Adrenal gland (tissue), 5 donors: ENCODE results near the gene EXD1.

ENCODE experiments used
- POLR2A ChIP-seq, 2 donors: fragments of 450-650 bp; IDR thresholded peaks; one replicate each; pipeline ENCODE4 v1.6.1; 2017; ENCODE audit warnings: antibody characterized with exemption in 2 of 2, mild to moderate bottlenecking in 2 of 2, moderate library complexity in 1 of 2
- TF ChIP-seq, protein P1 (sequence below), 6 experiments: fragments of 450-650 bp in 4 of 6; fragments of 200-600 bp in 2 of 6; sonication (generic) in 1 of 6; IDR thresholded peaks; 1 replicate in 5 of 6; 2 replicates in 1 of 6; pipeline versions ENCODE4 v1.5.1 to v1.8.0; 2016 to 2021; ENCODE audit warnings: antibody characterized with exemption in 6 of 6, mild to moderate bottlenecking in 2 of 6, moderate library complexity in 1 of 6
- donor health status: DM: no; HTN: no; CAD: no.

DNA sequence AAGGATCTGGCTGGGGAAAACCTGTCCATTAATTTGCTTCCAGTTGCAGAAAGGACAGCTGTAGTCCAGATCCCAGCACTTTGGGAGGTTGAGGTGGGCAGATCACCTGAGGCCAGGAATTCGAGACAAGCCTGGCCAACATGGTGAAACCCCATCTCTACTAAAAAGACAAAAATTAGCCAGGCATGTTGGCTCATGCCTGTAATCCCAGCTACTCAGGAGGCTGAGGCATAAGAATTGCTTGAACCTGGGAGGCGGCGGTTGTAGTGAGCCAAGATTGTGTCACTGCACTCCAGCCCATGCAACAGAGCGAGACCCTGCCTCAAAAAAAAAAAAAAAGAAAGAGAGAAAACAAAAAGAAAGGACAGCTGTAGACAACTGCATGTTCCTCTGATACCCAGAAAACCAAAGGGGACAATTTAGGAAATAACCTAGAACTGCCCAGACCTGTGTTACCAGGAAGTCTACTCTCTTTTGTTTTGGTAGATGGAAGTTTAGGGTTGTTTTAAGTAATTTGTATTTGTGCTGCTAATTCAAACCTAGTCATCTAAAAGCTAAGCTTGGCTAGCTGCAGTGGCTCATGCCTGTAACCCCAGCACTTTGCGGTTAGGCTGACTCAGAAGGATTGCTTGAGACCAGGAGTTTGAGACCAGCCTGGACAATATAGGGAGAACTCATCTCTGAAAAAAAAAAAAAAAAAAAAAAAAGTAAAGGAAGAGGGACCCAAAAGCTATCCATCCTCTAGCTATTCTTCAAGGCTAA is 22.7 kb downstream of the EXD1 start:
- TF ChIP-seq POLR2A (IDR thresholded peaks at IDR 0.05): no peak
- TF ChIP-seq, protein P1, sequence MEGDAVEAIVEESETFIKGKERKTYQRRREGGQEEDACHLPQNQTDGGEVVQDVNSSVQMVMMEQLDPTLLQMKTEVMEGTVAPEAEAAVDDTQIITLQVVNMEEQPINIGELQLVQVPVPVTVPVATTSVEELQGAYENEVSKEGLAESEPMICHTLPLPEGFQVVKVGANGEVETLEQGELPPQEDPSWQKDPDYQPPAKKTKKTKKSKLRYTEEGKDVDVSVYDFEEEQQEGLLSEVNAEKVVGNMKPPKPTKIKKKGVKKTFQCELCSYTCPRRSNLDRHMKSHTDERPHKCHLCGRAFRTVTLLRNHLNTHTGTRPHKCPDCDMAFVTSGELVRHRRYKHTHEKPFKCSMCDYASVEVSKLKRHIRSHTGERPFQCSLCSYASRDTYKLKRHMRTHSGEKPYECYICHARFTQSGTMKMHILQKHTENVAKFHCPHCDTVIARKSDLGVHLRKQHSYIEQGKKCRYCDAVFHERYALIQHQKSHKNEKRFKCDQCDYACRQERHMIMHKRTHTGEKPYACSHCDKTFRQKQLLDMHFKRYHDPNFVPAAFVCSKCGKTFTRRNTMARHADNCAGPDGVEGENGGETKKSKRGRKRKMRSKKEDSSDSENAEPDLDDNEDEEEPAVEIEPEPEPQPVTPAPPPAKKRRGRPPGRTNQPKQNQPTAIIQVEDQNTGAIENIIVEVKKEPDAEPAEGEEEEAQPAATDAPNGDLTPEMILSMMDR (IDR thresholded peaks at IDR 0.05): no peak
